Measurements from ENCODE around the gene UBE2G2.

Gene UBE2G2

DNA sequence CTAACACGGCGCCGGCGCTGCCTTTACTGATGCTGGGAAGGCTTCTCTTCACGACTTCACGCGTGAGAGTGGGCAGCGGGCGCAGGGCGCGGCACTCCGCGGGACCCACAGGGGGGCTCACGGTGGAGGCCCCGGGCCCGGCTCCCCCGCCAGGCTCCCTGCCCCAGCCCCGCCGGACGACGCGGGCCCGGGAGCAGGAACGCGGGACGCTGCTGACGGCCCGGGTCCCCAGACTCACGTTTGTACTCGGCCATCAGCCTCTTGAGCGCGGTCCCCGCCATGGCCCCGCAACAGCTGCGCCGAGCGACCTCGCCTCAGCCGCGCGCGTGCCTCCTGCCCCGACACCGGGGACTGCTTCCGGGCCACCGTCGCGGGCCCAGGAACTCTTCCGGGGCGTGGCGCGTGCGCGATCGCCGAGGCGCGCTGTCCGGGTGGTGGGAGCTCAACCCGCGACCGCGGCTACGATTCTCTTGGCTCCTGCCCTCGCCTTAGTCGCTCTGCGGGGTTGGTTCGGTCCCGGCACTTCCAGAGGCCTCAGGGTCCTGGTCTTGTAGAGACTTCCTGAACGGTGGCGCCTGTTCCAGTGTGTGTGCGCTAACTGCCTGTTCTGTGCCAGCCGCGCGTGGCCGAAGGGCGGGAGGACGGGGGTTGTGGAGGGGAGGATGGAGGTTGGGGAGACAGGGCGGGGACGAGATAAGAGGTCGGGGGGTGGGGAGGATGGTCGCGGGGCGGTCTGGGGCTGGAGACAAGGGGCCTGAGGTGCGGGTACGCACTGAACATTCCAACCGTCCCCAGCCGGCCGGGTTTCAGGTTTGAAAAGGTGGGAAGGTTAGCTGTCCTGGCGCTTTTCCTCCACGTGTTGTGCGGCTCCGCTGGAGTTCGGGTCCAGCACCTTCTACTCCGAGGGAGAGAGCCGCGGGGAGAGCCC is at the start of gene UBE2G2:
TSS of gene UBE2G2 (minus strand) at position 353 of the 928 bp plus-strand sequence. CDS start at position 281, 72 bp downstream.
- DNase-seq (ENCODE audit: low read depth, low spot score) = no peak

DNA sequence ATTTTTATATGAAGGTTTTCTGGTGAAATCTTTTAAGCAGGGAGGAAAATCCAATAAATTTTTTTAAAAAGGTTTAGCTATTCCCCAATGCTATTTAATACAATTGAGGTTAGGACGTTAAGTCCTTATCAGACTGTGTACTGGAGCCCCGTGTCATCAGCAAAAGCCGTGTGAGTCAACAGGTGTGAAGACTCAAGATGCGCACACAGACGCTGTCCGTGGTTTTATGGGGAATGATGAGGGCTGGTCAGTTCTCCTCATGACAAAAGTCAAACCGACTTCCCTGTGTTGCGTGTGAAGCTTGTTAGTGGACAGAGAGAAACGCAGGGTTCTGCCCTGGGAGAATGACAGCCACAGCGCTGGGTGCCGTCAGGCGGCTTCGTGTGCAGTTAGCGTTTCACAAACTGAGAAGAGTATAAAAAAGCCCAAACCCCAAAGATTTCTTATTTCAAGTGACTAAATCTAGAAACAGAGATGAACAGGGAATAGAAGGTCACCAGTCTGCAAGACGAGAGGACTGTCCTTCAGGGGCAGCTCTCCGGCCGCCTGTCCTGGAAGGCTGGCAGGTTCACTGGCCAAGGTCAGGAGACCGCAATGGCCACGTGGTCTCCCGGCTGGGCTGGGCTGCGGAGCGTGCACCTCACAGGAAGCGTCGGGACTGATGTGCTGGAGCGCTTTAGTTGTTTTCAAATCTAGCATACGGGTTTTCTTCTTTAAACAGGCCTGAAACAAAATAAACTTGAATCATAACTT is 49.5 kb upstream of the UBE2G2 start:
- DNase-seq (ENCODE audit: low read depth, low spot score) = no peak

- DNase-seq (ENCODE audit: low read depth, low spot score) = no peak
These were observed 48.7 kb upstream of the UBE2G2 start for GRCh38 chr21:44850208-44850800.

DNA sequence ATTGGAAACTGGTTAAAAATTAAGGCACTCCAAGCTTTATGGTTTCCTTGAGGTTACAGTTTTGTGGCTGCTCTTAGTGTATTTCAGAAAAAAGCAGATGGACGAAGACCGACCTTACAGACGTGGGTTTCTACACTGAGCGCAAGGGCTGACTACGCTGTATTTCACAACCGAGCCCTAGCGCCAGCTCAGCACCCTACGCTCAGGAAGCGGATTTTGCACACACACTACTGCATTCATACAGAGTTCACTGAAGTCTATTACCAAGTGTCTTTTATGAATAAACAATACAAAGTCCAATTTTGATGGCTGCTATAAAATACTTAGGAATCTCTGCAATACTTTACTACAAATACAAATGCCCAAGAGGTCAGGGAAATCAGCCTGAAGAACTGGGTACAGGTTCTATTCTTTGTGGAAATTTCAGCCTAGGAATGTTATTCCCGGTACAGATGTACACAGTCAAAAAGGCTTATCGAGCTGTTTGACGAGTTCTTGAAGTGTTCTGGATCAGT is 48.1 kb upstream of the UBE2G2 start:
- no peak for DNase-seq (ENCODE audit: low read depth, low spot score)

DNA sequence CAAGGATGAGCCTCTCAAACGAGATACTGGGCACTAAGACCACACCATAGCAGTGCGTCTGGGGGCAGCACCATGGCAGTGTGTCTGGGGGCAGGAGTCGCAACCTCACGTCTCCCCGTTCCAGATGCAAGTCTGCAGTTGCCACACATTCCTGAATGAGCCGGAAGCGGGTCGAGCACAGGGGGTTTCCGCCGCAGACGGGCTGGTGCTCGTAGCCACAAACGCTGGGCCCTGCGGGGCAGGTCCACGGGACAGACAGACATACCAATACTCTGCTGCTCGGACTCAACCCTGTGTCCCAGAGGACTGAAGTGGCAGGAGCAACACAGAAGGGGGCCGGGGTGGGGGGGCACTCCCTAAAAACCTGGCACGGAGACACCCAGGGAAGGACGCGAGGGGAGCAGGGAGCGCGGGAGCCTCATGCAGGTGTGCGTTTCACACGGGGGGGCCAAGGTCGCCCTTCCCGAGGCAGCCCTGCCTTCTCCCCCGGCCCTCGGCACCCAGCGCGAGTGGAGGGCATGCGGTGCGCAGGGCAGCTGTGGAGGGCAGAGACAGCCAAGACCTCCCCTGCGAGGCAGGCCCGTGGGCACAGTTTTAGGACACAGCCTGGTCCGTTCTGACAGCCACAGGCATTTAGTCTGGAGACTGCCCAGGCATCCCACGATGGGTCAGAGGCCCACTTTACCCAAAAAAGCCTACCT is 47.4 kb upstream of the UBE2G2 start:
- DNase-seq (ENCODE audit: low read depth, low spot score) = no peak

DNA sequence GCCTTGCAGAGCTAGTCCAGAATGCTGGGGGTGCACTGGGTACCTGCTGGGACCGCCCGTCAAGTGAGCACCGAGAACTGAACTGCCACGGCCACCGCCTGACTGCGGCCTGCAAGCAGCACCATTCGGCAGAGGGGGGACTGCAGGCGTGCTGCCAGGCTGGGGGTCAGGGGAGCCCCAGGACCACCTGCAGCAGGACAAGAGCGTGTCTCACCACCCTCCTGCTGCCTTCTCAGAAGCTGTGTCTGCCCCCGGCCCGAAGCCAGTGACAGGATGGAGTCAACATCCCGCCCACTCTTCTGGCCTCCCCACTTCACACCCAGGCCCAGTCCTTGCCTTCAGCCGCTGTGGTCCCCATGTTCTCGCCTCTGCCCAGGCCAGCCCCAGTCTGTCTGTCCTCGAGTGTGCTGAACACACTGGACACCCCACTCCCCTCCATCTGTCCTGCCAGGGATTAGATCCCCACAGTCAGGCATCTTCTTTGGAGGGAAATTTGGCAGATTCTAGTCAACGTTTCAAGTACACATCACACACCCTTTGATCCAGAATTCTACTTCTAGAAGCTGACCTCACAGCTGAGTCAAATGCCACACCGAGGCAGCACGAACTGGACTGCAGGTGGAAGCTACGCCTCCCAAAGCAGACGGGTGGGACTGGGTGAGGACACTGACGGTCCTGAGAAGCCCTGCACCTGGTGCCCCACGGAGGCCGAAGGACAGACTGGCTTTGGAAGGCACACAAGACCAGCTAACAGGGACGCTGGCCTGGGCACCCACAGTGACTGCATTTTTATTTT is 45.8 kb upstream of the UBE2G2 start:
- no peak for DNase-seq (ENCODE audit: low read depth, low spot score)

- no peak for DNase-seq (ENCODE audit: low read depth, low spot score)
These were observed 45.1 kb upstream of the UBE2G2 start for GRCh38 chr21:44846485-44847260.

- DNase-seq (ENCODE audit: low read depth, low spot score) = no peak
These were observed 44.5 kb upstream of the UBE2G2 start for GRCh38 chr21:44846224-44846484.

GRCh38 chr21:44845418-44846223 is 44.0 kb upstream of the UBE2G2 start:
- peak; percentile 33 for DNase-seq (ENCODE audit: low read depth, low spot score)

- DNase-seq (ENCODE audit: low read depth, low spot score) = no peak
These were observed 42.6 kb upstream of the UBE2G2 start for GRCh38 chr21:44844256-44844655.

DNA sequence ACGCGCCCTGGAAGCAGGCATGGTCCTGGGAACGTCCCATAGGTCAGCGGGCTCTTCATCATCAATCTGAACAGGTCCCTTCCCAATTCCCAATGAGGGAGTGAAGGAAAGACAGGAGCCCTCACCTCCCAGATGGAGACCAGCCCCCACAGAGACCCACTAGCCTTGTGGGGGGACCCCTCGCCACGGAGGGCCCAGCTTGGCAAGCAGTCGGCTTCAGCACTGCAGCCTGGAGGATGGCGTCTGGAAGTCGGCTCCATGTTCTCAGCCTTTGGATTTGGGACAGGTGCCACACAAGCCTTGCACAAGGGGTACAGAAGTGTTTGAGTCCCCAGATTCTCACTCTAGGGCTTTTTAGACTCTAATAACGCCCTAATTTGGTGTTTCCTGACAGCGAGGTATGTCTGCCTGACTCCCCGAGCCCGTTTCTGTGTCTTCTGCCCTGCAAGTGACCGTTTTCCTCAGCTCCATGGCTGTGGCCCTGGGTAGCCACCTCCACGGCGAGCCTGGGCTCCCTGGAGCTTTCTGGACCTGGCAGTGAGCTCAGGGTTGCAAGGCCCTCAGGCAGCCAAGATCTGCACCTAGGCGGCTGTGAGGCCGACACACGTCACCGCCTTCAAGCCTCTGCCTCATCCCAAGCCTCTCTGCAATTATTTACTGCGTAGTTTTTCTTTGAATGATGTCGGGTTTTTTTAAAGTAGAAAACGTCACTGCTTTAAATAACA is 41.3 kb upstream of the UBE2G2 start:
- no peak for DNase-seq (ENCODE audit: low read depth, low spot score)

DNA sequence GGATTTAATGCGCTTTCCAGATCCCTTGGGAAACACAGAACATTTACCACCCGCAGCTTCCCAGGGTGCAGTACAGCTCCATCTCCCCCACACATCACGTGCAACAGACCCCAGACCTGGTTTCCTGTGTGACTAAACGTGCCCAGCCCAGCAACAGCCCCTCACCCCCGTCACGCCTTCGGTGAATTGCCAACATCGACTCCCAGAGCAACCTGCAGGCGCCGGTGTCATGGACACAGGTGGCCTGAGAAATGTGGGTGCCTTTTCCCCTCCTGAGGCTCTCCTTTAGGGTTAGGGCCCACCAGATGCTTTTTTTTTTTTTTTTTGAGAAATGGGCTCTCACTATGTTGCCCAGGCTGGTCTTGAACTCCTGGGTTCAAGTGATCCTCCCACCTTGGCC is 40.5 kb upstream of the UBE2G2 start:
- no peak for DNase-seq (ENCODE audit: low read depth, low spot score)

DNA sequence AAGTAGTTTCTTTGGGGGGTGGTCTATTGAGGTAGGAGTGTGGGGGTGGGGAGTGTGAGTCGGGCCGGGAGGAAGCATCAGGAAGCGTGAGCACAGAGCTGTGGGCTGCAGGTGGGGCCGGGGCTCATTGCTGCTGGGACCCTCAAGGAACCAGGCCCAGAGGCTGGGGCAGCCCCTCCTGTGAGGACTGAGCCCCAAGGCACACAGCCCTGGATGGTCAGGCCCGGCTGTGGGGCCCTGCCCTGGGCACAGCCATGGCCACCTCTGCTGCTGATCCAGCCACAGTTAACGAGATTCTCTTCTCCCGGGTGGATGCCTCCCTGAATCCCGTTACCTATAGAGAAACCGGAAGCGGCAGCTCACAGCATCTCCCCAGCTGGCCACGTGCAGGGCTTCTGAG is 39.2 kb upstream of the UBE2G2 start:
- no peak for DNase-seq (ENCODE audit: low read depth, low spot score)

- no peak for DNase-seq (ENCODE audit: low read depth, low spot score)
These were observed 37.3 kb upstream of the UBE2G2 start for GRCh38 chr21:44838951-44839350.

DNA sequence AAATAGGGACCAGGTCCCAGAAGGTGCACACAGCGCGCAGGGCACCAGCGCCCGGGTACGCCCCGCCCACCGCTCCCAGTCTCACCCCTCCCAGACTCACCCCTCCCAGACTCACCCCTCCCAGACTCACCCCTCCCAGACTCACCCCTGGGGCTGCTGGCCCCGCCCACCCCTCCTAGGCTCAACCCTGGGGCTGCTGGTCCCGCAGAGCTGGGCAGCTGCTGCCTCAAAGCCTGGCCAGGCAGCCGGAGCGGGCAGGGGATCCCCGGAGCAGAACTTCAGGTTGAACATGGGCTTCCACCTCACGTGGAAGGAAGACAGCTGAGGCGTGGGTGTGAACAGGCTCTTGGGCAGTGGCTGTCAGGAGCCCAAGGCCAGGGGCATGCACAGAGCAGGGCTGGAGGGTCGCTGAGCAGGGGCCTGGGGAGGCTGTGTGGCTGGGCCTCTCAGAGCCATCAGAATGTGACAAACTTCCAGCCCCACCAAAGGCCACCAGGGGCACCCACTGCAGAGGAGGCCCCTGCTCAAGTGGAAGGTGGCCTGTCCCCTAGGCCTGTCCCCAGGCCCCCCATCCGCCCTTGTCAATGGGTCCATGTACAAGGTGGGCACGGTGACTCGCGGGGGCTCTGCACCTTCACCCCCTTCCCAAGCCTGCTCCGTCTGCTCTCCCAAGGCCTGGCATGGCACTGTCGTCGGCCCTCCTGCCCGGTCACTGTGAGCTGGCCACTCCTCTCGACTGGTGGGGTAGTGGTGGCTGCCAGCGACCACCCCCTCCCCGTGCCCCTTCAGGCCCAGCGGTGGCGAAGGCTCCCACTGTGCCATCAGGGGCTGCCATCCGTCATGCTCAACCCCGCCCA is 36.6 kb upstream of the UBE2G2 start:
- DNase-seq (ENCODE audit: low read depth, low spot score) = no peak

- no peak for DNase-seq (ENCODE audit: low read depth, low spot score)
These were observed 35.9 kb upstream of the UBE2G2 start for GRCh38 chr21:44837537-44837936.

DNA sequence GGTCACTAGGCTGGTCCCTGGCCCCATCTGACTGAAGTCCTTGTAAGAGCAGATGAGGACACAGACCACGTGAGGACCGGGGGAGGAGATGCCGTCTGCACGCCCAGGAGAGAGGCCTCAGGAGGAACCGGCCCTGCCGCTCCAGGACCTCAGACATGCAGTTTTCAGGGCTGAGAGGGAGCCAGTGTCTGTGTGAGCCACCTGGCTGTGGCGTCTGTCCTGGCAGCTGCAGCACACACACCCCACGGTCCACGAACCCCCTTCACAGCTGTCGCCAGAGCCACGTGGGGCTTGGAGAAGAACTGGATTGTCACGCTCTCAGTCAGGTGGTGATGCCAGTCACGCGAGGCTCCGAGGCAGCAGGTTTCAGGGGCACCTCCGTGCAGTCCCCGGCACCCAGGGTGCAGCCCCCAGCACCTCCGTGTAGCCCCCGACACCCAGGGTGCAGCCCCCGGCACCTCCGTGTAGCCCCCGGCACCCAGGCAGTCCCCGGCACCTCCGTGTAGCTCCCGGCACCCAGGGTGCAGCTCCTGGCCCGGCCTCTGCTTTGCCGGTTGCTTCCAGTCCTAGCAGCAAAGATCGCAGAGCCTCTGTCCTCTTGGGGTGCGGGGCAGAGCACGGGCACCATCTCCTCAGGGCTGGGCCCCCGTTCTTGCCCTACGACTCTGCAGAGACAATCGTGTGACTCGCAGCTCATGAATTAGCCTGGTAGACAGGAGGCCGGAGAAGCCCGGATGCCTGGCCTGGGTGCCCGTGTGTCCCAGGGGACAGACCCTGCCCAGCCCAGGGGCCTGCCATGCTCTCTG is 35.2 kb upstream of the UBE2G2 start:
- no peak for DNase-seq (ENCODE audit: low read depth, low spot score)

All from iPS DF 19.7 (cell line).